Measurements from ENCODE around the gene METTL5.

GRCh38 chr2:169867579-169867978 is 42.9 kb upstream of the METTL5 start:
- TF ChIP-seq CTCF (IDR thresholded peaks at IDR 0.05), result no peak
- no peak for TF ChIP-seq EZH2phosphoT487 (IDR thresholded peaks at IDR 0.05; ENCODE audit: borderline replicate concordance, low read depth)
- TF ChIP-seq MAX (IDR thresholded peaks at IDR 0.05; ENCODE audit: low read depth), result no peak
- no peak for TF ChIP-seq RFX5 (IDR thresholded peaks at IDR 0.05; ENCODE audit: low read length)
- TF ChIP-seq, protein P1, sequence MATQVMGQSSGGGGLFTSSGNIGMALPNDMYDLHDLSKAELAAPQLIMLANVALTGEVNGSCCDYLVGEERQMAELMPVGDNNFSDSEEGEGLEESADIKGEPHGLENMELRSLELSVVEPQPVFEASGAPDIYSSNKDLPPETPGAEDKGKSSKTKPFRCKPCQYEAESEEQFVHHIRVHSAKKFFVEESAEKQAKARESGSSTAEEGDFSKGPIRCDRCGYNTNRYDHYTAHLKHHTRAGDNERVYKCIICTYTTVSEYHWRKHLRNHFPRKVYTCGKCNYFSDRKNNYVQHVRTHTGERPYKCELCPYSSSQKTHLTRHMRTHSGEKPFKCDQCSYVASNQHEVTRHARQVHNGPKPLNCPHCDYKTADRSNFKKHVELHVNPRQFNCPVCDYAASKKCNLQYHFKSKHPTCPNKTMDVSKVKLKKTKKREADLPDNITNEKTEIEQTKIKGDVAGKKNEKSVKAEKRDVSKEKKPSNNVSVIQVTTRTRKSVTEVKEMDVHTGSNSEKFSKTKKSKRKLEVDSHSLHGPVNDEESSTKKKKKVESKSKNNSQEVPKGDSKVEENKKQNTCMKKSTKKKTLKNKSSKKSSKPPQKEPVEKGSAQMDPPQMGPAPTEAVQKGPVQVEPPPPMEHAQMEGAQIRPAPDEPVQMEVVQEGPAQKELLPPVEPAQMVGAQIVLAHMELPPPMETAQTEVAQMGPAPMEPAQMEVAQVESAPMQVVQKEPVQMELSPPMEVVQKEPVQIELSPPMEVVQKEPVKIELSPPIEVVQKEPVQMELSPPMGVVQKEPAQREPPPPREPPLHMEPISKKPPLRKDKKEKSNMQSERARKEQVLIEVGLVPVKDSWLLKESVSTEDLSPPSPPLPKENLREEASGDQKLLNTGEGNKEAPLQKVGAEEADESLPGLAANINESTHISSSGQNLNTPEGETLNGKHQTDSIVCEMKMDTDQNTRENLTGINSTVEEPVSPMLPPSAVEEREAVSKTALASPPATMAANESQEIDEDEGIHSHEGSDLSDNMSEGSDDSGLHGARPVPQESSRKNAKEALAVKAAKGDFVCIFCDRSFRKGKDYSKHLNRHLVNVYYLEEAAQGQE (IDR thresholded peaks at IDR 0.05; ENCODE audit: low read depth, low read length), result no peak
- TF ChIP-seq POLR2AphosphoS5 (IDR thresholded peaks at IDR 0.05; ENCODE audit: low read depth, low read length), result no peak
- TF ChIP-seq SMC3 (IDR thresholded peaks at IDR 0.05; ENCODE audit: low read depth, low read length), result no peak
- TF ChIP-seq TAF1 (IDR thresholded peaks at IDR 0.05; ENCODE audit: borderline replicate concordance, low read depth, low read length), result no peak
- no peak for TF ChIP-seq EP300 (IDR thresholded peaks at IDR 0.05; ENCODE audit: borderline replicate concordance in 1 of 2, low read depth in 1 of 2, low read length in 1 of 2)
- no peak for TF ChIP-seq FOXM1 (IDR thresholded peaks at IDR 0.05; ENCODE audit: low read depth)
- TF ChIP-seq USF1 (IDR thresholded peaks at IDR 0.05; ENCODE audit: borderline replicate concordance, low read depth), result no peak
- no peak for TF ChIP-seq IRF3 (IDR thresholded peaks at IDR 0.05; ENCODE audit: low read depth, low read length)
- TF ChIP-seq JUND (IDR thresholded peaks at IDR 0.05), result no peak

Measured in SK-N-SH (cell line).